SK-N-SH treated with all-trans-retinoic acid at 6 μM for 48 hours (cell line): ENCODE results near the gene TPP2.

Experiments
- CREB5 ChIP-seq: fragments of 250-450 bp; sonication (Bioruptor Pico); IDR thresholded peaks from 2 replicates; pipeline ENCODE4 v1.5.1; 2020; ENCODE audit warnings: low read depth, mild to moderate bottlenecking, moderate library complexity
- OSR1 ChIP-seq: fragments of 250-450 bp; sonication (Bioruptor Pico); IDR thresholded peaks from 2 replicates; pipeline ENCODE4 v1.8.0; 2022; ENCODE audit warnings: moderate library complexity, mild to moderate bottlenecking, inconsistent platforms
- SNAI2 ChIP-seq: fragments of 250-450 bp; sonication (Bioruptor Pico); IDR thresholded peaks from 2 replicates; pipeline ENCODE4 v1.5.0; 2020; ENCODE audit warnings: mild to moderate bottlenecking, moderate library complexity
- TSHZ2 ChIP-seq: fragments of 250-450 bp; sonication (Bioruptor Pico); IDR thresholded peaks from 2 replicates; pipeline ENCODE4 v1.5.0; 2020; ENCODE audit warnings: mild to moderate bottlenecking, moderate library complexity
- ZFP30 ChIP-seq: fragments of 450-650 bp; formaldehyde crosslinking; IDR thresholded peaks from 2 replicates; pipeline ENCODE4 v1.5.0; 2022; ENCODE audit warnings: mild to moderate bottlenecking, moderate library complexity

- no peak for TF ChIP-seq OSR1 (CRISPR knock-in tag)
- TF ChIP-seq SNAI2 (CRISPR knock-in tag) = no peak
- peak; percentile 85 for TF ChIP-seq TSHZ2 (CRISPR knock-in tag)
- no peak for TF ChIP-seq ZFP30 (CRISPR knock-in tag)
- 0 out of 2 replicates have a peak, but pooled peaks have one; percentile 46 for TF ChIP-seq CREB5 (CRISPR knock-in tag)
Measured at GRCh38 chr13:102707467-102707866, 110.7 kb downstream of the TPP2 start.
